H9 (cell line): ENCODE data around the gene DIAPH3. TPM values are rescaled to one million over a fixed set of nuclear protein-coding genes. Genes with fewer than 3 reads are reported as not detected.

Source experiments
- DNase-seq: peaks from one replicate; pipeline ENCODE4 v3.0.0-alpha.2; 2017
- H2AFZ ChIP-seq: one replicate; pipeline ENCODE4 v1.6.1; 2013; ENCODE audit warnings: mild to moderate bottlenecking, low read length, control low read depth, moderate library complexity
- H2AK5ac ChIP-seq: 2 replicates; pipeline ENCODE4 v1.6.1; 2013; ENCODE audit warnings: low read length, control low read depth, mixed read lengths; ENCODE audit not compliant: insufficient read length
- H2BK120ac ChIP-seq: one replicate; pipeline ENCODE4 v1.6.1; 2013; ENCODE audit warnings: low read depth, mild to moderate bottlenecking, low read length, control low read depth, inconsistent platforms; ENCODE audit not compliant: poor library complexity, severe bottlenecking
- H2BK12ac ChIP-seq: 2 replicates; pipeline ENCODE4 v1.6.1; 2013; ENCODE audit warnings: low read length, control low read depth, mixed read lengths, low read depth; ENCODE audit not compliant: insufficient read length
- H2BK15ac ChIP-seq: 2 replicates; pipeline ENCODE4 v1.6.1; 2013; ENCODE audit warnings: low read depth, low read length, control low read depth
- H2BK20ac ChIP-seq: one replicate; pipeline ENCODE4 v1.6.1; 2013; ENCODE audit warnings: low read depth, mild to moderate bottlenecking, low read length, control low read depth, inconsistent platforms; ENCODE audit not compliant: poor library complexity, severe bottlenecking
- H2BK5ac ChIP-seq: 2 replicates; pipeline ENCODE4 v1.6.1; 2013; ENCODE audit warnings: low read length, control low read depth, mixed read lengths; ENCODE audit not compliant: insufficient read length
- H3K14ac ChIP-seq: 2 replicates; pipeline ENCODE4 v1.6.1; 2013; ENCODE audit warnings: low read length, control low read depth; ENCODE audit not compliant: insufficient read depth
- H3K18ac ChIP-seq: 2 replicates; pipeline ENCODE4 v1.6.1; 2013; ENCODE audit warnings: low read depth, mild to moderate bottlenecking, mixed read lengths, low read length, control low read depth; ENCODE audit not compliant: insufficient read length
- H3K23ac ChIP-seq: 2 replicates; pipeline ENCODE4 v1.6.1; 2013; ENCODE audit warnings: low read length, control low read depth, mixed read lengths, low read depth; ENCODE audit not compliant: insufficient read length
- H3K23me2 ChIP-seq: 2 replicates; pipeline ENCODE4 v1.6.1; 2013; ENCODE audit warnings: low read depth, mild to moderate bottlenecking, mixed read lengths, low read length, control low read depth; ENCODE audit not compliant: insufficient read length, poor library complexity, severe bottlenecking
- H3K27ac ChIP-seq: 2 replicates; pipeline ENCODE4 v1.5.1; 2013; ENCODE audit warnings: low read length, control low read depth, mixed read lengths, low read depth; ENCODE audit not compliant: insufficient read length
- H3K27me3 ChIP-seq: 2 replicates; pipeline ENCODE4 v1.6.1; 2013; ENCODE audit warnings: low read length, control low read depth, inconsistent platforms; ENCODE audit not compliant: insufficient read depth
- H3K4ac ChIP-seq: 2 replicates; pipeline ENCODE4 v1.6.1; 2013; ENCODE audit warnings: low read depth, mild to moderate bottlenecking, control low read depth, inconsistent platforms, low read length, moderate library complexity
- H3K4me1 ChIP-seq: 2 replicates; pipeline ENCODE4 v1.6.1; 2013; ENCODE audit warnings: low read length, control low read depth, inconsistent platforms; ENCODE audit not compliant: insufficient read depth
- H3K4me2 ChIP-seq: 2 replicates; pipeline ENCODE4 v1.6.1; 2013; ENCODE audit warnings: low read length, control low read depth, mixed read lengths; ENCODE audit not compliant: insufficient read length, insufficient read depth
- H3K56ac ChIP-seq: 2 replicates; pipeline ENCODE4 v1.6.1; 2013; ENCODE audit warnings: low read depth, mild to moderate bottlenecking, mixed read lengths, low read length, control low read depth; ENCODE audit not compliant: insufficient read length
- H3K79me1 ChIP-seq: 2 replicates; pipeline ENCODE4 v1.6.1; 2013; ENCODE audit warnings: low read depth, mild to moderate bottlenecking, moderate library complexity, low read length, control low read depth, inconsistent platforms; ENCODE audit not compliant: insufficient read depth, poor library complexity, severe bottlenecking
- H3K79me2 ChIP-seq: 2 replicates; pipeline ENCODE4 v1.6.1; 2013; ENCODE audit warnings: low read length, control low read depth, inconsistent platforms; ENCODE audit not compliant: insufficient read depth
- H3K9ac ChIP-seq: 2 replicates; pipeline ENCODE4 v1.6.1; 2013; ENCODE audit warnings: low read length, control low read depth, mixed read lengths; ENCODE audit not compliant: insufficient read length; ENCODE audit errors: extremely low read depth
- H3K9me3 ChIP-seq: one replicate; pipeline ENCODE4 v1.6.1; 2013; ENCODE audit warnings: low read depth, low read length, inconsistent platforms; ENCODE audit not compliant: control insufficient read depth
- H3T11ph ChIP-seq: one replicate; pipeline ENCODE4 v1.6.1; 2013; ENCODE audit warnings: mild to moderate bottlenecking, low read length, control low read depth, inconsistent platforms
- H4K20me1 ChIP-seq: one replicate; pipeline ENCODE4 v1.6.1; 2013; ENCODE audit not compliant: control insufficient read depth, insufficient read length, insufficient read depth
- H4K5ac ChIP-seq: 2 replicates; pipeline ENCODE4 v1.6.1; 2013; ENCODE audit warnings: low read depth, mild to moderate bottlenecking, mixed read lengths, low read length, control low read depth; ENCODE audit not compliant: insufficient read length
- H4K8ac ChIP-seq: replicated peaks from 2 replicates; pipeline ENCODE4 v1.6.1; 2013; ENCODE audit warnings: low read length, control low read depth, mixed read lengths, low read depth; ENCODE audit not compliant: insufficient read length
- H4K91ac ChIP-seq: 2 replicates; pipeline ENCODE4 v1.6.1; 2013; ENCODE audit warnings: low read depth, mild to moderate bottlenecking, moderate library complexity, mixed read lengths, low read length, control low read depth; ENCODE audit not compliant: insufficient read length
- H3K27ac Mint-ChIP-seq, 3 experiments: 2 replicates in 2 of 3; 3 replicates in 1 of 3; pipeline ENCODE4 v1.8.0; 2020 to 2021; ENCODE audit warnings: mixed read lengths in 3 of 3, mild to moderate bottlenecking in 1 of 3, moderate library complexity in 1 of 3
- H3K27me3 Mint-ChIP-seq: 2 replicates; pipeline ENCODE4 v1.8.0; 2021; ENCODE audit warnings: low read depth, mild to moderate bottlenecking, moderate library complexity, mixed read lengths
- H3K36me3 Mint-ChIP-seq, 3 experiments: 2 replicates in 2 of 3; 3 replicates in 1 of 3; pipeline ENCODE4 v1.8.0; 2020 to 2021; ENCODE audit warnings: low read depth in 3 of 3, mixed read lengths in 3 of 3; ENCODE audit not compliant: insufficient read depth in 1 of 3
- H3K4me1 Mint-ChIP-seq, 2 experiments: 2 replicates each; pipeline ENCODE4 v1.8.0; 2020; ENCODE audit warnings: mixed read lengths in 2 of 2
- H3K4me3 Mint-ChIP-seq, 2 experiments: 2 replicates in 1 of 2; 3 replicates in 1 of 2; pipeline ENCODE4 v1.8.0; 2020 to 2021; ENCODE audit warnings: mild to moderate bottlenecking in 2 of 2, mixed read lengths in 2 of 2, moderate library complexity in 1 of 2
- H3K9me3 Mint-ChIP-seq, 2 experiments: 2 replicates in 1 of 2; 3 replicates in 1 of 2; pipeline ENCODE4 v1.8.0; 2020; ENCODE audit warnings: mild to moderate bottlenecking in 2 of 2, mixed read lengths in 2 of 2, moderate library complexity in 1 of 2
- CTCF ChIP-seq: fragments of 200-600 bp; sonication (generic); conservative IDR thresholded peaks from 3 replicates; pipeline ENCODE4 v1.8.0; 2021; ENCODE audit warnings: antibody characterized with exemption, mild to moderate bottlenecking
- WGBS: extraction: QIAGEN DNeasy Blood & Tissue Kit; methylation state at CpG from one replicate; pipeline ENCODE4 v1.1.7; 2013; ENCODE audit warnings: missing lambda C conversion rate, low lambda C conversion rate, mixed read lengths; ENCODE audit not compliant: insufficient read length; ENCODE audit errors: extremely low coverage; 5-methylcytosine and 5-hydroxymethylcytosine counted together
- total RNA-seq: library from RNA; stranded (reverse); gene quantifications from 2 replicates; pipeline ENCODE4 v1.2.1, GENCODE V29; 2021

The DIAPH3 gene
- total RNA-seq, 1 experiment from 2014 or later = 23.1 TPM

GRCh38 chr13:60120617-60121336, 43.0 kb downstream of the DIAPH3 start:
- no peaks in the 10 kb centered on the region for H3K4me1 Mint-ChIP-seq
- no CpG with 5 or more reads among the region's 6 CpGs for WGBS
- H2BK120ac ChIP-seq = no peak overlapping the region
- no peak overlapping the region for H3K9ac ChIP-seq
- DNase-seq = no peak
- H3K36me3 Mint-ChIP-seq = peaks cover 15 to 23% (median 21%) of the 10 kb centered on the region in 3 experiments
- H3K79me1 ChIP-seq = peaks cover 2% of the 10 kb centered on the region
- H2BK15ac ChIP-seq = no peak overlapping the region
- no peak overlapping the region for H3K4me3 Mint-ChIP-seq
- H2BK5ac ChIP-seq = no peak overlapping the region
- no peaks in the 10 kb centered on the region for H3K23me2 ChIP-seq
- H3K9me3 ChIP-seq = no peaks in the 10 kb centered on the region
- no peak overlapping the region for H3K18ac ChIP-seq
- no peak overlapping the region for H2AFZ ChIP-seq
- H3K27ac ChIP-seq = no peak overlapping the region
- no peaks in the 10 kb centered on the region for H3K27me3 ChIP-seq
- no peak overlapping the region for H2BK20ac ChIP-seq
- H3K56ac ChIP-seq = no peak overlapping the region
- no peak overlapping the region for H3K14ac ChIP-seq
- peaks cover 0 to 2% of the 10 kb centered on the region in 2 experiments; a peak in 1 of 5 replicates for H3K9me3 Mint-ChIP-seq
- no peak overlapping the region for H2BK12ac ChIP-seq
- H3K27ac Mint-ChIP-seq = no peak overlapping the region
- no peak overlapping the region for H4K91ac ChIP-seq
- no peak overlapping the region for H3K23ac ChIP-seq
- no peak overlapping the region for H3K4ac ChIP-seq
- H4K5ac ChIP-seq = no peak overlapping the region
- no peak overlapping the region for H3T11ph ChIP-seq
- H4K8ac ChIP-seq = no peak overlapping the region
- H2AK5ac ChIP-seq = no peak overlapping the region
- no peak for TF ChIP-seq CTCF
- no peaks in the 10 kb centered on the region for H3K27me3 Mint-ChIP-seq
- H3K4me2 ChIP-seq = no peak overlapping the region
- 0 out of 2 replicates have a peak, but pooled peaks cover 1% of the 10 kb centered on the region for H3K79me2 ChIP-seq
- no peaks in the 10 kb centered on the region for H3K4me1 ChIP-seq
- no peaks in the 10 kb centered on the region for H4K20me1 ChIP-seq
